ENCODE results near the gene ADCY2. TPM values are rescaled to one million over a fixed set of nuclear protein-coding genes. Genes with fewer than 3 reads are reported as not detected.

The ADCY2 gene
- total RNA-seq, 2 experiments from 2014 or later, result not detected

DNA sequence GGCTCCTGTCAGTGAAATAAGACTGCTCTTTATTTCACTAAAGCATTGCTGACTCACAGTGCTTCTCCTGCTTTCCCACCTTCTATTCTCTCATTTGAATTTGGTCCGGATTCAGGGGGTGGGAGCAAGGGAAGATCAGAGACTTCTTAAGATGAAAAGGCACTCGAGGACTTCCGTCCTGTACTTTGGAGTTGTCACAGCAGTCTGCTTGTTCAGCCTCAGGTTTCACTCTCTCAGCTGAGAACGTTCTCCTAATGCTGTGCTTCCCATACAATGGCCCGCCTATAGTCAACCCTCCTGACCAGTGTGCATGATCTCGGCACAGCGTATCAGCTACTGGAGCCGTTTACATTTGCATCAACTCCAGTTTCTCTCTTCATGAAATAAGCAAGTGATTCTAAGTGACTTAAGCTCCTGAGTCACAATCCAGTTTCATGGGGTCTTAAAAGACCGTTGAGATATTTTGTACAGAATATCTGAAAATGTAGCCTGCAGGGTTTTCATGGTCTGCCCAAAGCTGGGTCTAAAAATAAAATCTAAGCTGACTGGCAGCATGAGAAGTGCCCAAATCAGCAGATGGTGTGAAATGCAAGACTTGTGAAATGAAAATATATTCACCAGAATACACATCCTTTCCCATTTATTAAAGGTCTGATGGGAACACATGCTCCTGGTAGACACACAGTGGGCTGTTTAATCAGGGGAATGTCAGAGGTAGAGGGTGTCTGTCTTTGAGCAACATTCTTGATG lies 145.0 kb downstream of the ADCY2 start:
- Mint-ChIP-seq H3K4me1 (ENCODE audit: low read depth) (no peaks in the 10 kb centered on the region), H3K36me3 (ENCODE audit: low read depth) (no peaks in the 10 kb centered on the region), H3K27me3 (no peaks in the 10 kb centered on the region), H3K27ac (no peak overlapping the region), H3K4me3 (no peak overlapping the region), H3K9me3 (no peaks in the 10 kb centered on the region)
- ChIA-PET CTCF (no interaction called here), POLR2A (no interaction called here)
- intact Hi-C loops (cut with micrococcal nuclease), result no loop called here
- DNase-seq, result no peak
- TF ChIP-seq, protein P1, sequence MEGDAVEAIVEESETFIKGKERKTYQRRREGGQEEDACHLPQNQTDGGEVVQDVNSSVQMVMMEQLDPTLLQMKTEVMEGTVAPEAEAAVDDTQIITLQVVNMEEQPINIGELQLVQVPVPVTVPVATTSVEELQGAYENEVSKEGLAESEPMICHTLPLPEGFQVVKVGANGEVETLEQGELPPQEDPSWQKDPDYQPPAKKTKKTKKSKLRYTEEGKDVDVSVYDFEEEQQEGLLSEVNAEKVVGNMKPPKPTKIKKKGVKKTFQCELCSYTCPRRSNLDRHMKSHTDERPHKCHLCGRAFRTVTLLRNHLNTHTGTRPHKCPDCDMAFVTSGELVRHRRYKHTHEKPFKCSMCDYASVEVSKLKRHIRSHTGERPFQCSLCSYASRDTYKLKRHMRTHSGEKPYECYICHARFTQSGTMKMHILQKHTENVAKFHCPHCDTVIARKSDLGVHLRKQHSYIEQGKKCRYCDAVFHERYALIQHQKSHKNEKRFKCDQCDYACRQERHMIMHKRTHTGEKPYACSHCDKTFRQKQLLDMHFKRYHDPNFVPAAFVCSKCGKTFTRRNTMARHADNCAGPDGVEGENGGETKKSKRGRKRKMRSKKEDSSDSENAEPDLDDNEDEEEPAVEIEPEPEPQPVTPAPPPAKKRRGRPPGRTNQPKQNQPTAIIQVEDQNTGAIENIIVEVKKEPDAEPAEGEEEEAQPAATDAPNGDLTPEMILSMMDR (IDR thresholded peaks at IDR 0.05), result no peak
- no peak for ATAC-seq

DNA sequence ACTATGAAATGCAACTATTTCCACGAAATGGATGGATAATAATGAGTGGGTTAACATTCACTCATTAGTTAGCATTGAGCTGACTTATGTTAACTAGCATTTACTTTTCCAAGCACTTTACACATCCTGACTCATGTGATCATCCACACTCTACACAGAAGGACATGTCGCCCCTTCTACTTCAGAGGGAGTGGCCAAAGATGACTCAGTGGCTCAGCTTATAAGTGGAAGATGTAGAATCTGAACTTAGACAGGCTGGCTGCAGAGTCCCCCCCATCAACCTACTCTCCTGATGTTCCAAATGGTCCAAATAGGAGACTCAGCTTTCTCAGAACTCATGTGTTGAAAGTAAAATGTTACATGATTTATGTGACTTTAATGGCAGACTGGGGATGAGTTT lies 146.0 kb downstream of the ADCY2 start:
- ATAC-seq (no peak), DNase-seq (no peak)
- POLR2A ChIA-PET, result no interaction called here
- Mint-ChIP-seq H3K9me3 (no peaks in the 10 kb centered on the region), H3K27me3 (no peaks in the 10 kb centered on the region), H3K36me3 (ENCODE audit: low read depth) (no peaks in the 10 kb centered on the region), H3K4me3 (no peak overlapping the region), H3K4me1 (ENCODE audit: low read depth) (no peaks in the 10 kb centered on the region), H3K27ac (no peak overlapping the region)
- intact Hi-C loops (cut with micrococcal nuclease), result no loop called here
- CTCF ChIA-PET, result no interaction called here
- TF ChIP-seq, protein P1 (IDR thresholded peaks at IDR 0.05), result no peak

DNA sequence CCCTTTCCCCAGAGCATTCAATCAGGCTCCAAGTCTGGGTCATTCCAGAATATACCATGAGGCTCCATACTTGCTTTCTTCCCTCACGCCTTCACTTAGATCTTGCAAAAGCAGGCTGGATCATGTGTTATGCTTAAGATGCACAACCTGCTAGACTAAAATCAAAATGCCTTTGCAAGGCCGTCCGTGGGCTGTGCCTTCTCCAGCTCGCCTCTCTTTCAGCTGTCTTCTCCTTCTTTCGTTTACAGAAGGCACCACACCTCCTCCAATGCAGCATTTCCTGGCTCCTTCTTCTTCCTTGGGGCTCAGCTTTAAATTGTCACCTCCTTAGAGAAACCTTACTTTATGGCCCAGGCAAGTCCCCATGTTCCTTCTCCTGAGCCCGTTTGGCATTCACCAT lies 150.6 kb downstream of the ADCY2 start:
- H3K4me3 Mint-ChIP-seq, result no peak overlapping the region
- POLR2A ChIA-PET, result no interaction called here
- H3K27ac Mint-ChIP-seq, result no peak overlapping the region
- ATAC-seq, result no peak
- no peak for DNase-seq
- intact Hi-C loops (cut with micrococcal nuclease), result no loop called here
- CTCF ChIA-PET, result no interaction called here
- H3K4me1 Mint-ChIP-seq (ENCODE audit: low read depth), result no peaks in the 10 kb centered on the region
- no peaks in the 10 kb centered on the region for H3K36me3 Mint-ChIP-seq (ENCODE audit: low read depth)
- no peaks in the 10 kb centered on the region for H3K9me3 Mint-ChIP-seq
- H3K27me3 Mint-ChIP-seq, result no peaks in the 10 kb centered on the region
- TF ChIP-seq, protein P1 (IDR thresholded peaks at IDR 0.05), result no peak

DNA sequence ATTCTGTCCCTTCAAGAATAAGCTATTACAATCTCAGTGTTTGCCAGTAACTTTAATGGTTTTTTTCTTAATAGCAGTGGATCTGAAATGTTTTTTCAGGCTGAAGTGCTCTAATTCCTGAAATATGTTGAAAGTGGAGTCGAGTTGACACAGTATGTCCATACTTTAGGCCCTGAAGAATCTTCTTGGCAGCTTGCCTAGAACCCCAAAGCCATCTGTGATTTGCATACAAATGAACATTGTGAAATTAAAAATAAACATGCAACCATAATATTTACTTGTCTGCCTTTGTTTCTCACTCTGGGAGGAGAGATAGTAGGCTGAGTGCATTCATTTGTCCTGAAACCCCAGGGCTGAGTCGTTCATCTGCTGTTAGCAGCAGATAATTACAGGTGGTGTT lies 152.7 kb downstream of the ADCY2 start:
- ATAC-seq (no peak), DNase-seq (no peak)
- TF ChIP-seq, protein P1 (IDR thresholded peaks at IDR 0.05), result no peak
- H3K27ac Mint-ChIP-seq, result no peak overlapping the region
- CTCF ChIA-PET, result no interaction called here
- intact Hi-C loops (cut with micrococcal nuclease), result no loop called here
- POLR2A ChIA-PET, result no interaction called here
- H3K9me3 Mint-ChIP-seq, result no peaks in the 10 kb centered on the region
- no peaks in the 10 kb centered on the region for H3K36me3 Mint-ChIP-seq (ENCODE audit: low read depth)
- no peak overlapping the region for H3K4me3 Mint-ChIP-seq
- H3K27me3 Mint-ChIP-seq, result no peaks in the 10 kb centered on the region
- H3K4me1 Mint-ChIP-seq (ENCODE audit: low read depth), result no peaks in the 10 kb centered on the region

DNA sequence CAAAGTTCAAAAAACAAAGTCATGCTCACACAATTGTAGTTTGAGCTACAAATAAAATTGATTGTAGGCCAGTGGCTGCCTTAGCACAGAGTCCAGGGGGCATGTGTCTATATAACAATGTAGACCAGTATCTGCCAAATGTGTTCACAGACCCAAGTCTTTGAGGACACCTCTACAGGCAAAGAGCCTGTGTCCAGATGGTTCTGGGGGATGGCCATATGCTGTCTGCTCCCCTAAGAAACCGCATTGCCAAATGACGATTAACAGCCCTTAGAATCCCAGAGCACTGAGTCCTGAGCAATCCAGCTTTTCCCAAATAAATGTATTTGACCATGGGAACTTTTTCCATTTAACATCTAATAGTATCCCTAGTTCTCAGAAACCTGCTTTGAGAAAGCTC lies 169.6 kb downstream of the ADCY2 start:
- DNase-seq (no peak), ATAC-seq (no peak)
- H3K4me3 Mint-ChIP-seq, result no peak overlapping the region
- H3K4me1 Mint-ChIP-seq (ENCODE audit: low read depth), result no peaks in the 10 kb centered on the region
- no peak overlapping the region for H3K27ac Mint-ChIP-seq
- POLR2A ChIA-PET, result no interaction called here
- H3K9me3 Mint-ChIP-seq, result no peaks in the 10 kb centered on the region
- intact Hi-C loops (cut with micrococcal nuclease), result no loop called here
- no peaks in the 10 kb centered on the region for H3K36me3 Mint-ChIP-seq (ENCODE audit: low read depth)
- CTCF ChIA-PET, result no interaction called here
- H3K27me3 Mint-ChIP-seq, result no peaks in the 10 kb centered on the region
- TF ChIP-seq, protein P1 (IDR thresholded peaks at IDR 0.05), result no peak

Data from activated CD8-positive, alpha-beta T cell treated with anti-CD3 and anti-CD28 coated beads for 36 hours (primary cell).